Measurements from ENCODE around the gene UQCRC2.
A peak's percentile ranks its signal among the peaks of the same experiment; 100 is the strongest.
"Not testable (repeated sequence)": the region's sequence is repeated elsewhere in the genome, so short reads cannot be mapped to it uniquely, and the experiment has no call there.

Gene UQCRC2

GRCh38 chr16:21990381-21990944 is 37.3 kb downstream of the UQCRC2 start:
- no peak for ATAC-seq
- H3K27me3 Mint-ChIP-seq, result no peaks in the 10 kb centered on the region
- H3K4me1 Mint-ChIP-seq, result peaks cover 8% of the 10 kb centered on the region

GRCh38 chr16:21991621-21992020 is 38.5 kb downstream of the UQCRC2 start:
- Mint-ChIP-seq H3K4me3 (no peak overlapping the region), H3K27ac (no peak overlapping the region), H3K4me1 (peaks cover 8% of the 10 kb centered on the region), H3K9me3 (no peaks in the 10 kb centered on the region), H3K27me3 (no peaks in the 10 kb centered on the region), H3K36me3 (ENCODE audit: low read depth) (peaks cover 3% of the 10 kb centered on the region)
- ATAC-seq (no peak), DNase-seq (no peak)

More at GRCh38 chr16:21990381-21990944, 37.3 kb downstream of the UQCRC2 start:
- peaks cover 11% of the 10 kb centered on the region for H3K36me3 Mint-ChIP-seq (ENCODE audit: low read depth)
- no peaks in the 10 kb centered on the region for H3K9me3 Mint-ChIP-seq
- no peak for DNase-seq
- H3K27ac Mint-ChIP-seq, result no peak overlapping the region
- H3K4me3 Mint-ChIP-seq, result no peak overlapping the region

DNA sequence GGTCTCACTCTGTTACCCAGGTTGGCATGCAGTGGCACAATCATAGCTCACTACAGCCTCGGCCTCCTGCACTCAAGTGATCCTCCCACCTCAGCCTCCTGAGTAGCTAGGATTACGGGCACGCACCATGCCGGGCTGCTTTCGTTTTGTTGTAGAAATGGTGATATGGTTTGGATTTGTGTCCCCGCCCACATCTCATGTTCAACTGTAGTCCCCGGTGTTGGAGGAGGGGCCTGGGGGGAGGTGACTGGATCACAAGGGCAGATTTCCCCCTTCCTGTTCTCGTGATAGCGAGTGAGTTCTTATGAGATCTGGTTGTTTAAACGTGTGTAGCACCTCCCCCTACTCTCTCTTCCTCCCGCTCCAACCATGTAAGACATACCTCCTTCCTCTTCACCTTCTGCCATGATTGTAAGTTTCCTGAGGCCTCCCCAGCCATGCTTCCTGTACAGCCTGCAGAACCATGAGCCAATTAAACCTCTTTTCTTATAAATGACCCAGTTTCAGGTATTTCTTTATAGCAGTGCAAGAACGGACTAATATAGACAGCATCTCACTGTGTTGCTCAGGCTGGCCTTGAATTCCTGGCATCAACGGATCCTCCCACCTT is 41.8 kb downstream of the UQCRC2 start:
- no peaks in the 10 kb centered on the region for H3K27me3 Mint-ChIP-seq
- H3K36me3 Mint-ChIP-seq (ENCODE audit: low read depth), result no peaks in the 10 kb centered on the region
- no peak overlapping the region for H3K4me3 Mint-ChIP-seq
- ATAC-seq (no peak), DNase-seq (no peak)
- no peaks in the 10 kb centered on the region for H3K9me3 Mint-ChIP-seq
- no peak overlapping the region for H3K27ac Mint-ChIP-seq
- peaks cover 6% of the 10 kb centered on the region for H3K4me1 Mint-ChIP-seq

GRCh38 chr16:21996923-21997696 is 43.9 kb downstream of the UQCRC2 start:
- Mint-ChIP-seq H3K27ac (no peak overlapping the region), H3K27me3 (no peaks in the 10 kb centered on the region), H3K4me3 (no peak overlapping the region), H3K36me3 (ENCODE audit: low read depth) (no peaks in the 10 kb centered on the region), H3K9me3 (no peaks in the 10 kb centered on the region), H3K4me1 (peaks cover 11% of the 10 kb centered on the region)
- DNase-seq (no peak), ATAC-seq (no peak)

- ATAC-seq (no peak), DNase-seq (no peak)
- H3K27ac Mint-ChIP-seq, result no peak overlapping the region
Observed at GRCh38 chr16:21997697-21998480, 44.7 kb downstream of the UQCRC2 start.

GRCh38 chr16:22001591-22001990 is 48.4 kb downstream of the UQCRC2 start:
- Mint-ChIP-seq H3K4me3 (no peak overlapping the region), H3K27ac (no peak overlapping the region), H3K27me3 (no peaks in the 10 kb centered on the region), H3K9me3 (no peaks in the 10 kb centered on the region), H3K36me3 (ENCODE audit: low read depth) (no peaks in the 10 kb centered on the region), H3K4me1 (peaks cover 10% of the 10 kb centered on the region)
- no peak for DNase-seq
- no peak for ATAC-seq

More at GRCh38 chr16:21997697-21998480, 44.7 kb downstream of the UQCRC2 start:
- Mint-ChIP-seq H3K27me3 (no peaks in the 10 kb centered on the region), H3K4me1 (peaks cover 10% of the 10 kb centered on the region), H3K36me3 (ENCODE audit: low read depth) (no peaks in the 10 kb centered on the region), H3K4me3 (no peak overlapping the region), H3K9me3 (no peaks in the 10 kb centered on the region)

DNA sequence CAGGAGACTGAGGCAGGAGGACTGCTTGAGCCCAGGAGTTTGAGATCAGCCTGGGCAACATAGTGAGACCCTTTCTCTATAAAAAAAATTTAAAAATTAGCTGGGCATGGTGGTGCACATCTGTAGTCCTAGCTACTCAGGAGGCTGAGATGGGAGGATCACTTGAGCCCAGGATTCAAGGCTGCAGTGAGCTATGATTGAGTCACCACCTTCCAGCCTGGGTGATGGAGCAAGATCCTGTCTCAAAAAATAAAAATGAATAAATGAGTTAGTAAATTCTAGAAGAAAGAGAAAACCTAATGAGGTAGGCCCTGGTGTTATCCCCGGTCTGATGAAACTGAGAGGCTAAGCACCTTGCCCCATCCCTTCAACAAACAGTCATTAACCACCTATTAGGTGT is 48.9 kb downstream of the UQCRC2 start:
- not testable (repeated sequence) for H3K4me3 Mint-ChIP-seq; ATAC-seq; H3K27me3 Mint-ChIP-seq; H3K9me3 Mint-ChIP-seq; H3K27ac Mint-ChIP-seq; H3K36me3 Mint-ChIP-seq (ENCODE audit: low read depth); DNase-seq
- H3K4me1 Mint-ChIP-seq, result peaks cover 14% of the 10 kb centered on the region

DNA sequence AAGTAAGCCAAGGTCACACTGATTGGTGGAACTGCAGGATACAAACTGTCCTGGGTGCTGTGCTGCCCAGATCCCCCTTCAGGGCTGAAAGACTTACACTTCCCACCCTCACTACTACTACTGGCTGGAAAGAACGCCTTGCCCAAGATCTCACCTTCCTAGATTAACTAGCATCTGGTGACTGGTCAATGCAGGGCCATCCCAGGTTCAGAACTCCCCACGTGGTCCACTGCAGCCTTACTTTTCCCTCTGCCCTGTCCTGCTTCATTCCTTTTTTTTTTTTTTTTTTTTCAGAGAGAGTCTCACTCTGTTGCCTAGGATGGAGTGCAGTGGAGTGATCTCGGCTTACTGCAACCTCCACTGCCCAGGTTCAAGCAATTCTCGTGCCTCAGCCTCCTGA is 50.0 kb downstream of the UQCRC2 start:
- ATAC-seq, result no peak
- Mint-ChIP-seq H3K27ac (no peak overlapping the region), H3K9me3 (no peaks in the 10 kb centered on the region), H3K4me3 (no peak overlapping the region), H3K4me1 (peaks cover 19% of the 10 kb centered on the region), H3K36me3 (ENCODE audit: low read depth) (no peaks in the 10 kb centered on the region), H3K27me3 (no peaks in the 10 kb centered on the region)
- no peak for DNase-seq

- Mint-ChIP-seq H3K36me3 (ENCODE audit: low read depth) (no peaks in the 10 kb centered on the region), H3K4me3 (no peak overlapping the region), H3K9me3 (no peaks in the 10 kb centered on the region), H3K4me1 (peaks cover 22% of the 10 kb centered on the region), H3K27me3 (no peaks in the 10 kb centered on the region), H3K27ac (no peak overlapping the region)
- DNase-seq, result no peak
- no peak for ATAC-seq
Observed at GRCh38 chr16:22004341-22004740, 51.2 kb downstream of the UQCRC2 start.

- H3K4me1 Mint-ChIP-seq, result peaks cover 33% of the 10 kb centered on the region
Observed at GRCh38 chr16:22005746-22006145, 52.6 kb downstream of the UQCRC2 start.

GRCh38 chr16:22006636-22007035 is 53.5 kb downstream of the UQCRC2 start:
- no peaks in the 10 kb centered on the region for H3K27me3 Mint-ChIP-seq

More at GRCh38 chr16:22005746-22006145, 52.6 kb downstream of the UQCRC2 start:
- DNase-seq, result no peak
- no peak overlapping the region for H3K4me3 Mint-ChIP-seq
- H3K27ac Mint-ChIP-seq, result no peak overlapping the region
- no peak for ATAC-seq
- peaks cover 3% of the 10 kb centered on the region for H3K36me3 Mint-ChIP-seq (ENCODE audit: low read depth)
- H3K27me3 Mint-ChIP-seq, result no peaks in the 10 kb centered on the region
- no peaks in the 10 kb centered on the region for H3K9me3 Mint-ChIP-seq

DNA sequence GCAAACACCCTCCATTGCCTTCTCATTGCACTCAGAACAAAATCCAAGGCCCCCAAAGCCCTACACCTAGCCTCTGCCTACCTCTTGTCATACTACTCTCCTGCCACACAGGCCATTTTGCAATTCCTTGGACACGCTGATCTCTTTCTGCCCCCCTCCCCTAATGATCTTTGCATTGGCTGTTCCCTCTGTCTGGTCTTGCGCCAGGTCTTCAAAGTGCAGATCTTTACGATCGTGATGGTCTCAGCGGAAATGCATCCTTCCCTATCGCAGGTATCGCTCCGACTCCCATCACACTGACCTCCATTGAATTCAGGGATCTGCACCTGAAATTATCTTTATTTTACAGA is 54.0 kb downstream of the UQCRC2 start:
- no peak for ATAC-seq
- H3K4me3 Mint-ChIP-seq, result peak overlapping the region; percentile 84
- no peak for DNase-seq
- peaks cover 3% of the 10 kb centered on the region for H3K36me3 Mint-ChIP-seq (ENCODE audit: low read depth)
- H3K27me3 Mint-ChIP-seq, result no peaks in the 10 kb centered on the region
- peak overlapping the region; percentile 73 for H3K27ac Mint-ChIP-seq
- H3K4me1 Mint-ChIP-seq, result peaks cover 40% of the 10 kb centered on the region
- no peaks in the 10 kb centered on the region for H3K9me3 Mint-ChIP-seq

More at GRCh38 chr16:22006636-22007035, 53.5 kb downstream of the UQCRC2 start:
- ATAC-seq (no peak), DNase-seq (no peak)
- H3K4me3 Mint-ChIP-seq, result peak overlapping the region; percentile 84
- H3K36me3 Mint-ChIP-seq (ENCODE audit: low read depth), result peaks cover 3% of the 10 kb centered on the region
- H3K27ac Mint-ChIP-seq, result peak overlapping the region; percentile 73
- H3K4me1 Mint-ChIP-seq, result peaks cover 35% of the 10 kb centered on the region
- no peaks in the 10 kb centered on the region for H3K9me3 Mint-ChIP-seq

DNA sequence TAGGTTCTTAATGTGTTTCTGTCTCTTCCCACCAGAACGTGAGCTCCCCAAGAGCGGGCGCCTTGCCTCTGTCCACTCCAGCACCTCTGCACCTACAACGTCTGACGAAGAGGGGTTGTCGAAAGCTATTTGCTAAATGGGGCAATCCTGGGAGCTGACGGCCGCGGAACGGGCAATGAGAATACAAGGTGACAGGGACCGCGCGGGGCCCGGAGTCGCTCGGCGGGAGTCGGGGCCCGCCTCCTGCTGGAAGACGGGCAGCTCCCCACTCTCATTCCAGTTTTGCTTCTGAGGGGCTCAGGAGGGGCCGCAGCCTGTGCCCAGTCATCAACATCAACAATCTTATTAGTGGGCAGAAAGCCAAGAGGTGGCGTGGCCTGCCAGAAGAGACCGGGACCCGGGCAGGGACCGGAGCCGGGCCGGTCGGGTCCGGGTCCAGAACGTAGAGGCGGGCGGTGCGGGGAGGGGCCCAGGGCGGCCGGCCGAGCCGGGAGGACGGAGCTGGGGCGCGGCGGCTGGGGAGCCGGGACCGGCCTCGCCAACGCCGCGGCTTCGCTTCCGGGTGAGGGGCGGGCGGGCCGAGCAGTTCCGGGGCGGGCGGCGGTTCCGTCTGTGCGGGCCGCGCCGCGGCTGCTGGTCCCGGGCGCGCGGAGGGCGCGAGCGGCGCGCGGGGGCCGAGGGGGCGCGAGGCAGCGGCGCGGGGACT is 54.5 kb downstream of the UQCRC2 start, which contains the start of gene MOSMO:
Gene MOSMO (plus strand): TSS at position 603 of the 706 bp plus-strand sequence. CDS start 191 bp downstream, outside the sequence.
- DNase-seq (peak; percentile 74), ATAC-seq (peak; percentile 86)
- H3K4me1 Mint-ChIP-seq, result peaks cover 45% of the 10 kb centered on the region
- peak within 1 kb of the TSS; percentile 73 for H3K27ac Mint-ChIP-seq
- no peaks in the 10 kb centered on the region for H3K9me3 Mint-ChIP-seq
- H3K4me3 Mint-ChIP-seq, result peak within 1 kb of the TSS; percentile 87
- H3K27me3 Mint-ChIP-seq, result no peaks in the 10 kb centered on the region
- H3K36me3 Mint-ChIP-seq (ENCODE audit: low read depth), result peaks cover 3% of the 10 kb centered on the region

Measured in activated naive CD8-positive, alpha-beta T cell treated with anti-CD3 and anti-CD28 coated beads, Interleukin-2, amount 50 U/mL, for 24 hours (primary cell).